HG02852 (cell line): ENCODE measurements around the gene DHRS2.
"Not testable (repeated sequence)": the region's sequence is repeated elsewhere in the genome, so short reads cannot be mapped to it uniquely, and the experiment has no call there.

Experiments used
- ATAC-seq: cut with Tn5 transposase; IDR thresholded peaks from one replicate; pipeline ENCODE4 v1.9.1; 2021; ENCODE audit warnings: mild to moderate bottlenecking, moderate library complexity; ENCODE audit not compliant: unreplicated experiment

DHRS2 gene

DNA sequence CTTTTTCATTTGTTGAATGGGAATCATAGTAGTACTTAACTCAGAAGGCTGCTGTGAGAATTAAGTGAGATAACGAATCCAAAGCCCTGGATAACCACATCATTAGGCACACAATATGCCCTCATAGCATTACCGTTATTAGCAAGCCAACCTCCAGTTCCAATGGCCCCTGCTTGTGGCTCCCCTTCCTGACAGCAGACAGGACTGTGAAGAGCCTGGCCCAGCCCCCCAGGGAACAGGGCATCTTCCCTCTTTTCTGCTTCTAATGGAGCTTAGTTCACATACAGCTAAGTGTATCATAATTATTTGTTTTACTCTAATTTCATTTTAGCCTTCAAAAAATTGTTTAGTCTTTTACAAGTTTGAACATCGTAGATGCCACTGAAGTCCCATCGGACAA is 39.7 kb downstream of the DHRS2 start:
- ATAC-seq, result no peak

DNA sequence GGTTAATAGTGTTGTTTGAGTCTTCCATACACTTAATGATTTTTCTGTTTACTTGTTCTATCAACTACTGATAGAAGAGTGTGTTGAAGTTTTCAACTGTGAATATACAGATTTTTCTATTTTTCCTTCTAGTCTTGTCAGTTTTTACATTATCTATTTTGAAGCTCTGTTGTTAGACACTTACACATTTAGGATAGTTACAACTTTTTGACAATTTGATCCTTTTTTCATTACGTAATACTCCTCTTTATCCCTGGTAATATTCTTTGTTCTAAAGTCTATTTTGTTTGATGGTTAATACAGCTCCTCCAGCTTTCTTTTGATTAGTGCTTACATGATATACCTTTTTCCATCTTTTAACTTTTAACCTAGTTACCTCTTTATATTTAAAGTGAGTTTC is 45.2 kb downstream of the DHRS2 start:
- no peak for ATAC-seq

DNA sequence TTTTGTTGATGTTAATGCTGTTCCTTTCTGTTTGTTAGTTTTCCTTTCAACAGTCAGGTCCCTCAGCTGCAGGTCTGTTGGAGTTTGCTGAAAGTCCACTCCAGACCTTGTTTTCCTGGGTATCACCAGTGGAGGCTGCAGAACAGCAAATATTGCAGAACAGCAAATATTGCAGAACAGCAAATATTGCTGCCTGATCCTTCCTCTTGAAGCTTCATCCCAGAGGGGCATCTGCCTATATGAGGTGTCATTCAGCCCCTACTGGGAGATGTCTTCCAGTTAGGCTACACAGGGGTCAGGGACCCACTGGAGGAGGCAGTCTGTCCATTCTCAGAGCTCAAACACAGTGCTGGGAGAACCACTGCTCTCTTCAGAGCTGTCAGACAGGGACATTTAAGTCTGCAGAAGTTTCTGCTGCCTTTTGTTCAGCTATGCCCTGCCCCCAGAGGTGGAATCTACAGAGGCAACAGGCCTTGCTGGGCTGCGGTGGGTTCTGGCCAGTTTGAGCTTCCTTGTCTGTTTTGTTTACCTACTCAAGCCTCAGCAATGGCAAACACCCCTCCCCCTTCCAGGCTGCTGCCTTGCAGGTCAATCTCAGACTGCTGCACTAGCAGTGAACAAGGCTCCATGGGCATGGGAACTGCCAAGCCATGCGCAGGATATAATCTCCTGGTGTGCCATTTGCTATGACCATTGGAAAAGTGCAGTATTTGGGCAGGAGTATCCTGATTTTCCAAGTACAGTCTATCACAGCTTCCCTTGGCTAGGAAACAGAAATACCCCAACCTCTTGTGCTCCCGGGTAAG is 53.7 kb downstream of the DHRS2 start:
- ATAC-seq, result not testable (repeated sequence)

DNA sequence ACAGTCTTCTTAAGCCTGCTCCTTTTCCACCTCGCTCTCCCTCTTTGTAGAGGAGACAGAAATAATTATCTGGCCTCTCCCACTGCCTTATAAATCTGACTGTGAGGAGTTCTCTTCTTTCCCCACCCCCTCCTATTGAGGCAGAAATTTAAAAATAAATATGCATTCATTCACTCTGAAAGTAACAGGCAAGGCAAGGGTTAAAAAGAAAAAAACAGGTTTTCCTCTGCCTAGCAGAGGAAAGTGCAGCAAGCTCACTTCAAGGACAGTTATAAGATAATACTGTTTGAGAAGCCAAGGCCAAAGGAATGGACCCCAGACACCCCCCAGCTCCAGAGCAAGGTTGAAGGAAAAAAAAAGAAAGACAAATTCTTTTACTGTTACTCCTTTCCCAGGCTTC is 56.3 kb downstream of the DHRS2 start:
- no peak for ATAC-seq

DNA sequence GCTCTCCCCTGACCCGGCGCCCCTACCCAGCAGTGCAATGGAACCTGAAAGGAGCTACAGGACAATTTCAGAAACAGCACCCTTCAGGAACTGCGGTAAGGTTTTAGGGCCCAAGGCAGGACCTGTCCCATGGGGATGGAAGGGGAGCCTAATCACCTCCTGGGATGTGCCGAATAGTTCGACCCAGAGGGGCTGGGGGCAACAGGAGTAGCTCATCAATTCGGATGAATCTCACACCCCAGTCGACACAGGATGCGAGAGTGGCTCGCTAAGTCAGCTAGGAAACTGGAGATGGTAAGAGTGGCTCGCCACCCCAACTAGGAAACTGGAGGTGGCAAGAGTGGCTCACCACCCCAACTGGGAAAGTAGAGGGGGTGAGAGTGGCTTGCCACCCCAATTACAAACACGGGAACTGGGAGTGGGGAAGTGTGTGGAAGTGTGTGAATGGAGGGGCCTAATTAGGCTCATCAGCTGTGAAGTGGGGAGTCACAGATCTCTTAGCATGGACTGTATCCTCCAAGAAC is 57.1 kb downstream of the DHRS2 start:
- ATAC-seq, result no peak

DNA sequence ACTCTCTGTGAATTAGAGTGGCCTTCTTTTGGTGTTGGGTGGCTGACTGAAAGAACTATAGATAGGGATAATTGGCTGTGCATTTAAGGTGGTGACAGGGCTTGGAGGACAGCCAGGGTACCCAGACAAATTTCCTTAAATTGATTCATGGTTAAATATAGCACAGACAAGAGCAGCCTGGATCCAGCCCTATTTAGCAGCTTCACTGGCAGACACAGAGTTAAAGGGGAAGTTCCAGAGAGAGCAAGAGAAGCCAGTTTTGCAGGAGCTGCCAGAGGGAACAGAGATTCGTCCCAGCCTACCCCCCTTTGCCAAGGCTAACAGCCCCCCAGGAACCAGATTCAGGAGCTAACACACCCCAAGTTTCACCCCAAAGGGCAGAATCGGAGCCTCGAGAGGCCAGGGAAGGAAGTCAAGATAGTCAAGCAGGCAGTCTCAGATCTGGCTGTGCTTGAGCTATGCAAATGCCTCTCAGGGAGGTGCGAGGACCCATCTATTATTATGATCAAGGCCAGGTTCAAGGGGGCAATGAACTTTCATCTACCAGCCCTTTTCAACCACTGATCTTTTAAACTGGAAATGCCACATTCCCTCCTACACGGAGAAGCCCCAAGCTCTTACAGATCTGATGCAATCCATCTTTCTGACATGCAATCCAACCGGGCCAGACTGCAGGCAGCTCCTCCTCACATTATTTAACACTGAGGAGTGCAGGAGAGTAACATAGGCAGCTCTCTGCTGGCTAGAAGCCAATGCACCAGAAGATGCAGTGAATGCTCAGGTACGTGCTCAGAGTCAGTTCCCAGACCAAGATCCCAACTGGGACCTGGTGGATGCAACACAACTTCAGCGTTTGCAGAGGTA is 58.2 kb downstream of the DHRS2 start:
- no peak for ATAC-seq
